Ovary (tissue), 3 donors: ENCODE results near the gene DAW1.

Source experiments
- CTCF ChIP-seq, 3 donors: fragments of 450-650 bp in 2 of 3; fragments of 200-600 bp in 1 of 3; IDR thresholded peaks; one replicate each; pipeline versions ENCODE4 v1.5.1 to v1.8.0; 2016 to 2022; ENCODE audit warnings: antibody characterized with exemption in 3 of 3, mild to moderate bottlenecking in 1 of 3
- EP300 ChIP-seq: sonication (generic); formaldehyde crosslinking; IDR thresholded peaks from one replicate; pipeline ENCODE4 v1.6.1; 2017; ENCODE audit warnings: antibody characterized with exemption
- POLR2A ChIP-seq: fragments of 450-650 bp; IDR thresholded peaks from one replicate; pipeline ENCODE4 v1.6.1; 2017; ENCODE audit warnings: antibody characterized with exemption, mild to moderate bottlenecking, moderate library complexity
- donor health status: DM: no; HTN: no; CAD: no.

- TF ChIP-seq POLR2A (no peak), CTCF (IDR thresholded peaks at IDR 0.05) (no peak), EP300 (no peak)
Observed at GRCh38 chr2:227862227-227862740, 9.1 kb upstream of the DAW1 start.
